Naive thymus-derived CD8-positive, alpha-beta T cell (primary cell): ENCODE data around the gene PANX2. TPM values are rescaled to one million over a fixed set of nuclear protein-coding genes. Genes with fewer than 3 reads are reported as not detected.

Experiments
- ATAC-seq, 2 donors: fragments of 150-1000 bp; cut with Tn5 transposase in 1 of 2; sonication (Bioruptor Pico), chemical (Tn5 transposase) in 1 of 2; 1 replicate in 1 of 2; 2 replicates in 1 of 2; pipeline ENCODE4 v1.10.0; 2021; ENCODE audit warnings: mild to moderate bottlenecking in 2 of 2, moderate library complexity in 2 of 2
- POLR2A ChIA-PET: fragments of 350-600 bp; sonication (Branson Sonifier 250); formaldehyde crosslinking; loops from one replicate; lab custom pipeline; 2021; ENCODE audit warnings: antibody characterized with exemption; lab: Charles Lee
- DNase-seq, 10 donors: peaks; one replicate each; pipeline versions ENCODE4 v3.0.0 to v3.0.0-alpha.2; 2020 to 2022
- H3K27ac Mint-ChIP-seq, 10 donors: one replicate each; pipeline ENCODE4 v1.8.0; 2020 to 2022; ENCODE audit warnings: mild to moderate bottlenecking in 10 of 10, mixed read lengths in 10 of 10, moderate library complexity in 4 of 10, inconsistent platforms in 1 of 10
- H3K27me3 Mint-ChIP-seq, 5 donors: one replicate each; pipeline ENCODE4 v1.8.0; 2021 to 2022; ENCODE audit warnings: mixed read lengths in 5 of 5
- H3K36me3 Mint-ChIP-seq, 3 donors: one replicate each; pipeline ENCODE4 v1.8.0; 2020 to 2022; ENCODE audit warnings: mixed read lengths in 3 of 3, mild to moderate bottlenecking in 2 of 3, inconsistent platforms in 1 of 3
- H3K4me1 Mint-ChIP-seq, 4 donors: one replicate each; pipeline ENCODE4 v1.8.0; 2021 to 2022; ENCODE audit warnings: mixed read lengths in 4 of 4
- H3K4me3 Mint-ChIP-seq, 10 donors: one replicate each; pipeline ENCODE4 v1.8.0; 2020 to 2022; ENCODE audit warnings: mild to moderate bottlenecking in 10 of 10, mixed read lengths in 10 of 10, moderate library complexity in 6 of 10, inconsistent platforms in 1 of 10
- H3K9me3 Mint-ChIP-seq, 9 donors: one replicate each; pipeline ENCODE4 v1.8.0; 2020 to 2022; ENCODE audit warnings: mixed read lengths in 9 of 9, mild to moderate bottlenecking in 3 of 9, inconsistent platforms in 1 of 9, moderate library complexity in 1 of 9
- polyA plus RNA-seq, 3 donors: library from polyadenylated mRNA; unstranded; fragments of 300-500 nt; fragmentation: Illumina TruSeq; gene quantifications; one replicate each; pipeline ENCODE4 v1.2.3, GENCODE V29; 2021
- total RNA-seq, 8 experiments: library from RNA in 2 of 8; stranded (reverse) in 2 of 8; gene quantifications; one replicate each; pipeline ENCODE4 v1.2.3 and lab custom pipeline; 2021 to 2026

PANX2 gene
- total and polyA plus RNA-seq, 5 experiments from 2014 or later = 0.25 to 0.26 TPM; not detected in 3

DNA sequence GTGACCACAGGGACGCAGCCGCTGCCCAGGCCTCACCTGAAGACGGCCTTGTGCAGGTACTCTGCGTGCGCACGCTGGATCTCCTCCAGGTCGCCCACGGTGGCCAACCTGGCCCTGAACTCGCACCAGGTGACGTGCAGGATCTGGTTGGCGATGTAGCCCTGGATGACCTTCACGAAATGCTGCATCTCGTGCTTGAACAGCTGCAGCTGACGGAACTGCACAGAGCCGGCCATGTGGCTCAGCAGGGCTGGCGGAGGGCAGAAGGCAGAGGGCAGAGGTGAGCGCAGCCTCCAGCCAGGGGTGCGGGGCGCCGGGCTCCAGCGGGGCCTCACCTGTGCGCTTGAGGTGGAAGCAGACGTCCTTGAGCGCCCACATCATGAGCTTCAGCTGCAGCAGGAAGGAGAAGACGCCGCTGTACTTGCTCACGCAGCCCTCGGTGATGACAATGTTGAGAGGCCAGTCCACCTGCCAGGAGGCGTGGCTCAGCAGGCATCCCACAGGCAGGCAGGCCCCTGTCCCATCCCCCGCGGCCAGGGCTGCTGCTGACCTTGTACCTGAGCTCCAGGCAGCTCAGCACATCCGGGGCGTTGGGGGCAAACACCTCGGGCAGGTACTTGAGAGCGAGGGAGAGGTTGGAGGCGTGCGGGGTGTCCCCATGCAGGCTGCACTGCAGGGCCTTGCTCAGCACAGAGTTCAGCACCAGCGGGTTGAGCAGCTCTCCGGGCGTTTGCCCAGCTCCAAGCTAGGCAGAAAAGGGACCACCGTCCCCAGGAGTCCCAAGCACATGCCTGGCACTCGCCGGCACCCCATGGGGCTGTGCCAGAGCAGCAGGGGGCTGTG lies 47.8 kb downstream of the PANX2 start:
- DNase-seq = no peak

DNA sequence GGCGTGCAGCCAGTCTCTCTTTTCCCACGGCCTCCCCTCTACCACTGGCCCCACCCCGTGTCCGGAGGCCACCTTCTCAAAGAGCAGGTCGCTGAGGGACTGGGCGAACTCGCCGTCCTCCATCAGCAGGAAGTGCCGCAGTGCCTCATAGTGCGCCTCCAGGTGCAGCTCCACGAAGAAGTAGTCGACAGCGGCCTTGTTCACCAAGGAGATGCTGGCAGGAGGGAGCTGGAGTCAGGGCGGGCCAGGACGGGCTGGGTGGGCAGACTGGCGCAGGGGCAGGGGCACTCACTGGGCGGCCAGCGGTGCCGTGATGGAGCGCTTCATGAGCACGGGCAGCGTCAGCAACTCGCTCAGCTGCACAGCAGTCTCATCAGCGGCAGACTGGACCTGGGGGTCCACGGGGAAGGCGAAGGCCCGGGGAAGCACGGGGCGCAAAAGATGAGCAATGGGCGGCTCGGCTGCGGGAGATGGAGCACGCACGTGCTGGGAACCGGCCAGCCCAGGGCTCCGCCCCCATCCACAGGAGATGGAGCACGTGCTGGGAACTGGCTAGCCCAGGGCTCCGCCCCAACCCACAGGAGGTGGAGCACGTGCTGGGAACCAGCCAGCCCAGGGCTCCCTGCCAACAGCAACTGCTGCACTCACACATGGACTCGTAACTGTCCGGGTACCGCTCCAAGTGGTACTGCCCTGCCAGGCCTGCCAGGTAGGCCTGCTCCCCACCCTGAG lies 48.6 kb downstream of the PANX2 start:
- no peak for ATAC-seq
- POLR2A ChIA-PET = interaction anchor here (0.9 kb wide), 1 partner anchor 29 kb away, joined by 4 read pairs; no protein-coding TSS in a partner anchor
- peaks cover 0 to 44% (median 15%) of the 10 kb centered on the region in 3 donors for H3K36me3 Mint-ChIP-seq

More for the DNA sequence above, 47.8 kb downstream of the PANX2 start:
- peak in 1 of 2 donors; percentile 3 for ATAC-seq
- H3K4me3 Mint-ChIP-seq = no peak overlapping the region
- H3K9me3 Mint-ChIP-seq = no peaks in the 10 kb centered on the region
- peaks cover 0 to 43% (median 13%) of the 10 kb centered on the region in 3 donors for H3K36me3 Mint-ChIP-seq
- peaks cover 2 to 15% (median 6%) of the 10 kb centered on the region in 4 donors for H3K4me1 Mint-ChIP-seq
- no peaks in the 10 kb centered on the region for H3K27me3 Mint-ChIP-seq
- POLR2A ChIA-PET = interaction anchor here (1.1 to 1.4 kb wide), 2 partner anchors 26 kb away, joined by 4 to 6 read pairs; partner anchors contain the start of gene TUBGCP6
- H3K27ac Mint-ChIP-seq = peak overlapping the region in 1 of 10 donors; percentile 56

GRCh38 chr22:50219800-50220602 lies 49.5 kb downstream of the PANX2 start:
- H3K27ac Mint-ChIP-seq = peak overlapping the region in 2 of 10 donors; percentile 79 to 84
- H3K4me1 Mint-ChIP-seq = peaks cover 0 to 7% (median 2%) of the 10 kb centered on the region in 4 donors
- H3K4me3 Mint-ChIP-seq = no peak overlapping the region
- no peak for DNase-seq
- H3K27me3 Mint-ChIP-seq = no peaks in the 10 kb centered on the region
- H3K9me3 Mint-ChIP-seq = no peaks in the 10 kb centered on the region
- no peak for ATAC-seq
- H3K36me3 Mint-ChIP-seq = peaks cover 0 to 43% (median 15%) of the 10 kb centered on the region in 3 donors
- POLR2A ChIA-PET = interaction anchor here (0.9 kb wide), 1 partner anchor 30 kb away, joined by 4 read pairs; no protein-coding TSS in a partner anchor

More for the DNA sequence above, 48.6 kb downstream of the PANX2 start:
- Mint-ChIP-seq H3K4me1 (peaks cover 0 to 11% (median 6%) of the 10 kb centered on the region in 4 donors), H3K4me3 (no peak overlapping the region), H3K27me3 (no peaks in the 10 kb centered on the region), H3K9me3 (no peaks in the 10 kb centered on the region), H3K27ac (peak overlapping the region in 3 of 10 donors; percentile 51 to 84 (median 79))
- no peak for DNase-seq

- Mint-ChIP-seq H3K36me3 (peaks cover 0 to 45% (median 14%) of the 10 kb centered on the region in 3 donors), H3K9me3 (no peaks in the 10 kb centered on the region), H3K4me1 (peaks cover 0 to 5% (median under 1%) of the 10 kb centered on the region in 4 donors), H3K4me3 (no peak overlapping the region), H3K27ac (peak overlapping the region in 3 of 10 donors; percentile 38 to 79 (median 62)), H3K27me3 (no peaks in the 10 kb centered on the region)
- POLR2A ChIA-PET = no interaction called here
- ATAC-seq = no peak
- DNase-seq = no peak
Measured at GRCh38 chr22:50220603-50221409, 50.3 kb downstream of the PANX2 start.

- POLR2A ChIA-PET = interaction anchor here (1.0 kb wide), 1 partner anchor 11 kb away, joined by 3 read pairs; no protein-coding TSS in a partner anchor
- peak overlapping the region in 1 of 10 donors; percentile 33 for H3K27ac Mint-ChIP-seq
- no peak for DNase-seq
- peaks cover 0 to 5% (median under 1%) of the 10 kb centered on the region in 4 donors for H3K4me1 Mint-ChIP-seq
- H3K27me3 Mint-ChIP-seq = no peaks in the 10 kb centered on the region
- no peak for ATAC-seq
- peaks cover 0 to 44% (median 11%) of the 10 kb centered on the region in 3 donors for H3K36me3 Mint-ChIP-seq
- no peaks in the 10 kb centered on the region for H3K9me3 Mint-ChIP-seq
- H3K4me3 Mint-ChIP-seq = no peak overlapping the region
Measured at GRCh38 chr22:50221410-50222300, 51.1 kb downstream of the PANX2 start.

- peaks cover 0 to 5% (median 3%) of the 10 kb centered on the region in 4 donors for H3K4me1 Mint-ChIP-seq
- no peak for DNase-seq
- H3K27me3 Mint-ChIP-seq = no peaks in the 10 kb centered on the region
- H3K36me3 Mint-ChIP-seq = peaks cover 0 to 46% (median 10%) of the 10 kb centered on the region in 3 donors
- POLR2A ChIA-PET = interaction anchor here (1.0 kb wide), 1 partner anchor 11 kb away, joined by 3 read pairs; no protein-coding TSS in a partner anchor
- H3K9me3 Mint-ChIP-seq = no peaks in the 10 kb centered on the region
- no peak overlapping the region for H3K27ac Mint-ChIP-seq
- H3K4me3 Mint-ChIP-seq = no peak overlapping the region
- no peak for ATAC-seq
Measured at GRCh38 chr22:50222508-50222907, 52.0 kb downstream of the PANX2 start.

- no peaks in the 10 kb centered on the region for H3K9me3 Mint-ChIP-seq
- DNase-seq (no peak), ATAC-seq (no peak)
- POLR2A ChIA-PET = no interaction called here
- H3K4me1 Mint-ChIP-seq = peaks cover 0 to 11% (median 8%) of the 10 kb centered on the region in 4 donors
- H3K27ac Mint-ChIP-seq = peak overlapping the region in 1 of 10 donors; percentile 79
- H3K27me3 Mint-ChIP-seq = no peaks in the 10 kb centered on the region
- H3K4me3 Mint-ChIP-seq = no peak overlapping the region
- peaks cover 0 to 51% (median 10%) of the 10 kb centered on the region in 3 donors for H3K36me3 Mint-ChIP-seq
Measured at GRCh38 chr22:50224071-50224470, 53.5 kb downstream of the PANX2 start.

DNA sequence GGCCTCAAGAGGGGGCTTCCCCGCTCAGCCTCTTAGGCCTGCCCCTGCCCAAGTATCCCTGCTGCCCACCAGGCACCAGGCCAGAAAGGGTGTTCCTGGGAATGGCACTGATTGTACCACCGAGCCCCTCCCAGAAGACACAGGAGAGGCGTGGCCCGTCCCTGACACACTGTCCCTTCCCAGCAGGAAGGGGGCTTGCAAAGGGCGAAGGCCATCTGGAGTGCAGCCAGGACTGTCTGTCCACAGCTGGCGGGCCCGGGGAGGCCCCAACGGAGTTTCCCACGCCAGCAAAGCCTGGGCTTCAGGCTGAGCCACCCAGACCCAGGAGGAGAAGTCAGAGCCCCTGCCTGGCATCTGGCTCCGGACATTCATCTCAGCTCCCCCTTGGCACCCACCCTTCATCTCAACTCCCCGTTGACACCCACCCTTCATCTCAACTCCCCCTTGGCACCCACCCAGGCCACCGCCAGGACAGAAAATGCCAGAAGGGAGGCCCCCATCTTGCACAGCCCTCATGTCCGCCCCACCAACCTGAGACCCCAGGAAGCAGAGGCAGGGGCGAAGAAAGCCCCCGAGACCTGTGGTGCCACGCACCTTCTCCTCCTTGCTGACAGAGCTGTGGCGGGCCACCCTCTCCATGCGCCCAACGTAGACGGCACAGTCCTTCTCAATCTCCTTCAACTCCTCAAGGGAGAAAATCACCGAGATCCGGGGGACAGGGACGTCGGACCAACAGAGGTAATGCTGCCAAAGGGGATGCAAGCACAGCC lies 54.9 kb downstream of the PANX2 start:
- Mint-ChIP-seq H3K4me3 (no peak overlapping the region), H3K27ac (peak overlapping the region in 1 of 10 donors; percentile 62), H3K4me1 (peaks cover 3 to 10% (median 8%) of the 10 kb centered on the region in 4 donors), H3K9me3 (no peaks in the 10 kb centered on the region), H3K36me3 (peaks cover 0 to 63% (median 10%) of the 10 kb centered on the region in 3 donors), H3K27me3 (no peaks in the 10 kb centered on the region)
- DNase-seq (no peak), ATAC-seq (no peak)
- POLR2A ChIA-PET = no interaction called here

DNA sequence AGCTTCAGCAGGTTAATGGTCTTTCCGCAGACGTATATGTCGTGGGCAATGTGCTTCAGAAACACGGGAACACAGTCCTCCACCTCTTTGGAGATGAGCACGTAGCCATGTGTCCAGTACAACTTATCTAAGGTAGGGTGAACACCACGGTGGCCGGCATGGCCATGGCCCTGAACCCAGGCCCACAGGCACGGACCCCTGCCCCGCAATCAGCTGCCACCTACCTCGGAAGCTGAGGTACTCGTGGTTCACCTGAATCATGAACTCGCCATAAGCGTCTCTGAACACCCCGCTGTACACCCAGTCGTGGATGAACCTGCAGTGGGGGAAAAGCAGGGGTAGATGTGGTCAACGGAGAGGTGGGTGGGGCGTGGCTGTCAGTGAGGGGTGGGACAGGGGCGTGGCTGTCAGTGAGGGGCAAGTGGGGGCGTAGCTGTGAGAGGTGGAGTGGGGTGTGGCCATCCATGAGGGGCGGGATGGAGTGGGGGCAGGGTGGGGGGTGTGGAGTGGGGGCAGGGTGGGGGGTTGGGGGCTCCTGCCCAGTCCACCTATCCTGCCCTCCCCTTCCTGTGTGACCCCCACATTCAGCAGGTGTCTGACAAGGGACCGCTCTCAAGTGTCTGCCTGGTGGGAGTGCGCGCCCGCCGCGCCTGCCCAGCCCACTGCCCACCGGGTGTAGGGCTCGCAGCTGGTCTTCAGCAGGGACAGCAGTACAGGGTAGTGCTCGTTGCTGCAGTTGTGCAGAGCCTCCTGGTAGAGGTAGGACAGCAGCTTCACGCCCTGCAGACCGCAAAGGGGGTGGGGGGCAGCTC lies 55.7 kb downstream of the PANX2 start:
- H3K9me3 Mint-ChIP-seq = no peaks in the 10 kb centered on the region
- no peaks in the 10 kb centered on the region for H3K27me3 Mint-ChIP-seq
- peaks cover 3 to 10% (median 8%) of the 10 kb centered on the region in 4 donors for H3K4me1 Mint-ChIP-seq
- DNase-seq (no peak), ATAC-seq (no peak)
- H3K27ac Mint-ChIP-seq = peak overlapping the region in 2 of 10 donors; percentile 18 to 48
- H3K36me3 Mint-ChIP-seq = peaks cover 0 to 63% (median 10%) of the 10 kb centered on the region in 3 donors
- H3K4me3 Mint-ChIP-seq = no peak overlapping the region
- POLR2A ChIA-PET = no interaction called here
